GM12892 (cell line): ENCODE results near the gene TRAPPC2L.

Experiments used
- POLR2A ChIP-seq: IDR thresholded peaks from 2 replicates; pipeline ENCODE4 v1.6.1; 2011; ENCODE audit warnings: low read depth, low read length, control low read depth
- TAF1 ChIP-seq: IDR thresholded peaks from 2 replicates; pipeline ENCODE4 v1.6.1; 2011; ENCODE audit warnings: low read depth, mild to moderate bottlenecking, control low read depth, low read length, borderline replicate concordance

DNA sequence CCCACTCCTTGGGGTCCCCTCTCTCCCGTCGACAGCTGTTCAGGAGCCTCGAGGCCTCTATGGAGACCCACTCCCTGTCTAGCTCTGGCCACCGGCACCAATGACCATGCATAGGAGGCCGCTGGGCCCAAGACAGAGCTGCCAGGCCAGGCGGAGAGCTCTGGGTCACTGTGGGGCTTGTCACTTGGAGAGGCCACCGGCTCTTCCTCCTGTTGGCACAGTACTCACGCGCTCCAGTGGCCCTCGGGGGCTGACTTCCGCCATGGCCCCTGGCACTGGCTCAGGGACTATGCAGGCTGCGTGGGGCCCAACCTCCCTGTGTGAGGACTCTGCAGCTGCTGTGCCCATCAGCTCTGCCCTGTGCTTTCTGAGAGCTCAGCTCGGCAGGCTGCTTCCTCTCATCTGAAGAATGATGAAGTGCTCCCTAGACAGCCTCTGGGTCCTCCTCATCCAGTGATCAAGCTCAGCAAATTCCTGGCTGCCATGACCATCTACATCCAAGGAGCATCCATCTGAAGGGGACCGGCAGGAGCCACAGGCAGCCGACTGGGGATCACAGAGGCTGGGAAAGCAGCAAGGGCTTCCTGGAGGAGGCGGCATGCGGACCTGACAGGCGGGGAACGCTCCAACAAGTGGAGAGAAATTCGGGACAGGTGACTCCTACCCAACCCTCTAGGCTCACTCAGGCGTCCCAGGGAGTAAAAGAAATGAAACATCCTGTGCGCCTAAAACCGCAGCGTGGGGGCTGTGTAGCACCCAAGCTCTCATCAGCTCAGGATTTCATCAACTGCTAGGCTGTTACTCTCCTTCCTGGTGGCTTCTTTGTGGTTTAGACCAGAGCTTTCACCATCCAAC, 17.0 kb upstream of the TRAPPC2L start:
- TF ChIP-seq POLR2A (no peak), TAF1 (no peak)
